ENCODE measurements around the gene COQ8A.
"Not testable (repeated sequence)": the region's sequence is repeated elsewhere in the genome, so short reads cannot be mapped to it uniquely, and the experiment has no call there.

The COQ8A gene

GRCh38 chr1:226953175-226953800 lies 13.2 kb downstream of the COQ8A start:
- DNase-seq: no peak

- DNase-seq: no peak
Observed at GRCh38 chr1:226954337-226954736, 14.2 kb downstream of the COQ8A start.

GRCh38 chr1:226954777-226955176 lies 14.7 kb downstream of the COQ8A start:
- DNase-seq: no peak

GRCh38 chr1:226955857-226956256 lies 15.8 kb downstream of the COQ8A start:
- DNase-seq: not testable (repeated sequence)

GRCh38 chr1:226956942-226957713 lies 17.0 kb downstream of the COQ8A start:
- no peak for DNase-seq

- no peak for DNase-seq
Observed at GRCh38 chr1:226957714-226958113, 17.6 kb downstream of the COQ8A start.

GRCh38 chr1:226958300-226958699 lies 18.2 kb downstream of the COQ8A start:
- DNase-seq: no peak

GRCh38 chr1:226960256-226960655 lies 20.2 kb downstream of the COQ8A start:
- no peak for DNase-seq

GRCh38 chr1:226960944-226961765 lies 21.1 kb downstream of the COQ8A start:
- DNase-seq: no peak

GRCh38 chr1:226962421-226963391 lies 22.6 kb downstream of the COQ8A start:
- no peak for DNase-seq

- DNase-seq: no peak
Observed at GRCh38 chr1:226964068-226964425, 24.0 kb downstream of the COQ8A start.

- DNase-seq: no peak
Observed at GRCh38 chr1:226964611-226965486, 24.8 kb downstream of the COQ8A start.

- no peak for DNase-seq
Observed at GRCh38 chr1:226965581-226966440, 25.7 kb downstream of the COQ8A start.

GRCh38 chr1:226966683-226967082 lies 26.6 kb downstream of the COQ8A start:
- no peak for DNase-seq

GRCh38 chr1:226967665-226968064 lies 27.6 kb downstream of the COQ8A start:
- DNase-seq: no peak

- DNase-seq: no peak
Observed at GRCh38 chr1:226971765-226972164, 31.7 kb downstream of the COQ8A start.

GRCh38 chr1:226972931-226973330 lies 32.8 kb downstream of the COQ8A start:
- DNase-seq: no peak

- DNase-seq: no peak
Observed at GRCh38 chr1:226973371-226973897, 33.3 kb downstream of the COQ8A start.

GRCh38 chr1:226973898-226974543 lies 33.9 kb downstream of the COQ8A start:
- no peak for DNase-seq
